Stimulated activated CD8-positive, alpha-beta memory T cell treated with anti-CD3 and anti-CD28 coated beads, Interleukin-7, amount 100 ng/mL, for 48 hours (primary cell): ENCODE results near the gene CAMK2D.

Experiments
- DNase-seq, 2 donors: peaks; one replicate each; pipeline ENCODE4 v3.0.0-alpha.2; 2020; ENCODE audit warnings: low read depth in 1 of 2; ENCODE audit errors: extremely low read depth in 1 of 2

Gene CAMK2D

GRCh38 chr4:113407409-113407808 lies 354.1 kb downstream of the CAMK2D start:
- no peak for DNase-seq

GRCh38 chr4:113406723-113407016 lies 354.9 kb downstream of the CAMK2D start:
- DNase-seq = no peak

GRCh38 chr4:113405874-113406722 lies 355.4 kb downstream of the CAMK2D start:
- DNase-seq = no peak

- DNase-seq = no peak
Observed at GRCh38 chr4:113404841-113405240, 356.7 kb downstream of the CAMK2D start.

- no peak for DNase-seq
Observed at GRCh38 chr4:113404167-113404571, 357.4 kb downstream of the CAMK2D start.
